ENCODE results near the gene RAB12. TPM values are rescaled to one million over a fixed set of nuclear protein-coding genes. Genes with fewer than 3 reads are reported as not detected.
A peak's percentile ranks its signal among the peaks of the same experiment; 100 is the strongest.
"Not testable (repeated sequence)": the region's sequence is repeated elsewhere in the genome, so short reads cannot be mapped to it uniquely, and the experiment has no call there.

RAB12 gene
- total RNA-seq, 4 donors from 2014 or later, result 21.4 to 37.1 (median 28.4) TPM

- DNase-seq, result no peak
- Histone ChIP-seq H3K27me3 (no peaks in the 10 kb centered on the region), H3K36me3 (no peaks in the 10 kb centered on the region), H3K27ac (peak overlapping the region in 1 of 4 donors; percentile 52), H3K9me3 (no peaks in the 10 kb centered on the region), H3K4me3 (no peak overlapping the region), H3K4me1 (peaks cover 0 to 47% (median 8%) of the 10 kb centered on the region in 4 donors)
- TF ChIP-seq, protein P1, sequence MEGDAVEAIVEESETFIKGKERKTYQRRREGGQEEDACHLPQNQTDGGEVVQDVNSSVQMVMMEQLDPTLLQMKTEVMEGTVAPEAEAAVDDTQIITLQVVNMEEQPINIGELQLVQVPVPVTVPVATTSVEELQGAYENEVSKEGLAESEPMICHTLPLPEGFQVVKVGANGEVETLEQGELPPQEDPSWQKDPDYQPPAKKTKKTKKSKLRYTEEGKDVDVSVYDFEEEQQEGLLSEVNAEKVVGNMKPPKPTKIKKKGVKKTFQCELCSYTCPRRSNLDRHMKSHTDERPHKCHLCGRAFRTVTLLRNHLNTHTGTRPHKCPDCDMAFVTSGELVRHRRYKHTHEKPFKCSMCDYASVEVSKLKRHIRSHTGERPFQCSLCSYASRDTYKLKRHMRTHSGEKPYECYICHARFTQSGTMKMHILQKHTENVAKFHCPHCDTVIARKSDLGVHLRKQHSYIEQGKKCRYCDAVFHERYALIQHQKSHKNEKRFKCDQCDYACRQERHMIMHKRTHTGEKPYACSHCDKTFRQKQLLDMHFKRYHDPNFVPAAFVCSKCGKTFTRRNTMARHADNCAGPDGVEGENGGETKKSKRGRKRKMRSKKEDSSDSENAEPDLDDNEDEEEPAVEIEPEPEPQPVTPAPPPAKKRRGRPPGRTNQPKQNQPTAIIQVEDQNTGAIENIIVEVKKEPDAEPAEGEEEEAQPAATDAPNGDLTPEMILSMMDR (IDR thresholded peaks at IDR 0.05), result no peak
- no peak for TF ChIP-seq POLR2A (IDR thresholded peaks at IDR 0.05)
These were observed 6.8 kb downstream of the RAB12 start for GRCh38 chr18:8616028-8616401.

DNA sequence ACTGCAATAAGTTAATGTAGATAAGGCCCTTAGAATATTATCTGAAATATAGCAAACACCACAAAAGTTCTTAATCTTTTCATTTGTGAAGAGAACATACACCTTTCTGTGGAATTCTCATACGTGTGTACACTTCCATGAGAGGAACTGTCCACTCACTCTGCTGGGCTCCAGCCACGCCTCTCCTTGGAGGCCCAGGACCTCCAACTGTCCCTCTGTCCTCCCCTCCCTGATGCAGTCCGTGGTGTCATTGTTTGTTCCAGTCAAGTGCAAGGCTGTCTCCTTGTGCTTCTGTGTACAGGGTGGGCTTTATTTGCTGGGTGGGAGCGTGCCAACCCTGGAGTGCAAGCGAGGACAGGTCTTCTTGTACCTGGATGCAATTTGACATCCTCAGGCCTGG is 8.7 kb downstream of the RAB12 start:
- Histone ChIP-seq H3K27me3 (no peaks in the 10 kb centered on the region), H3K4me1 (peaks cover 0 to 29% (median 0%) of the 10 kb centered on the region in 4 donors), H3K4me3 (no peak overlapping the region), H3K27ac (no peak overlapping the region), H3K9me3 (no peaks in the 10 kb centered on the region), H3K36me3 (no peaks in the 10 kb centered on the region)
- no peak for TF ChIP-seq POLR2A (IDR thresholded peaks at IDR 0.05)
- TF ChIP-seq, protein P1 (IDR thresholded peaks at IDR 0.05), result no peak
- no peak for DNase-seq

DNA sequence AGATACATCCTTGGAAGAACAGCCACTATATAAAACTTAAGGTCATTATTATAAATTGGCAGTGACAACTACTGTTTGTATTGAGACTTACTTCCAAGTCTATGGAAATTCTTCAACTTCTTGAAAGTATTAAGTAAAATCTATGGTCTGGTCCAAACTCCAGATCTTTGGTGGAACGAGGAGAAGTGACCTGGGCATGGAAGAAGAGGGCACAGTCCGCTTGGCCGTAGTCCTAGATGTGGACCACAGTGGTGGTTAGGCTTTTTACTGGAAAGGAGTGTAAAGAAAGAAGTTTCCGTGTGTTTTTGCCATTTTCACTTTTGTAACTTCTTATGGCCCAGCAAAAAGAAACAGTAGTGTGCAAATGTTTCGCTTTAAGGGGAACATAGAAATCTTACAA is 9.8 kb downstream of the RAB12 start:
- Histone ChIP-seq H3K4me3 (no peak overlapping the region), H3K9me3 (no peaks in the 10 kb centered on the region), H3K27ac (no peak overlapping the region), H3K4me1 (peaks cover 6 to 38% (median 9%) of the 10 kb centered on the region in 4 donors), H3K36me3 (no peaks in the 10 kb centered on the region), H3K27me3 (no peaks in the 10 kb centered on the region)
- no peak for TF ChIP-seq POLR2A (IDR thresholded peaks at IDR 0.05)
- TF ChIP-seq, protein P1 (IDR thresholded peaks at IDR 0.05), result no peak
- DNase-seq, result no peak

GRCh38 chr18:8619835-8620577 is 10.8 kb downstream of the RAB12 start:
- H3K27ac ChIP-seq, result no peak overlapping the region
- H3K9me3 ChIP-seq, result no peaks in the 10 kb centered on the region
- no peak overlapping the region for H3K4me3 ChIP-seq
- TF ChIP-seq POLR2A (IDR thresholded peaks at IDR 0.05), result no peak
- TF ChIP-seq, protein P1 (IDR thresholded peaks at IDR 0.05), result no peak
- H3K27me3 ChIP-seq, result no peaks in the 10 kb centered on the region
- H3K4me1 ChIP-seq, result peaks cover 6 to 32% (median 9%) of the 10 kb centered on the region in 4 donors
- no peak for DNase-seq
- H3K36me3 ChIP-seq, result no peaks in the 10 kb centered on the region

DNA sequence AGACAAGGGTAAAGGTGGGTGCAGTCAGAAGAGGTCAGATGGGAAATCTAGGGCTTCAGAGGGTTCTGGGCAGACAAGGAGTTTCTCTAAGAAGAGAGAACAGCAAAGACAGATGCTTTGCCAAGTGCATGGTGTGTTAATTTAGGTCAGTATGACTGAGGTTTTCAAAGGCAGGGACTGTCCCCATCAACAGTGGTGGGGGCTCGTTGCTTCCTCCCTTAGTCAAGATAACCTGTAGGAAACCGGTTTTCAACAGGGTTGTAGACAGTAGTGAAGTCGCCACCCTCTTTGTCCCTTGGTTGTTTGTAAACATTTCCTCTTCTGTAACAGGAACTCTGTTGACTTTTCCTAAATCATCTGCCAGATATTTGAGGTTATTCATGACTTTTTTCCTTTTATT is 11.6 kb downstream of the RAB12 start:
- Histone ChIP-seq H3K4me3 (no peak overlapping the region), H3K27ac (peak overlapping the region in 1 of 4 donors; percentile 6), H3K36me3 (peaks cover 0 to 6% (median 0%) of the 10 kb centered on the region in 3 donors), H3K4me1 (peaks cover 6 to 25% (median 9%) of the 10 kb centered on the region in 4 donors), H3K27me3 (no peaks in the 10 kb centered on the region), H3K9me3 (no peaks in the 10 kb centered on the region)
- DNase-seq, result no peak
- TF ChIP-seq, protein P1 (IDR thresholded peaks at IDR 0.05), result no peak
- TF ChIP-seq POLR2A (IDR thresholded peaks at IDR 0.05), result no peak

DNA sequence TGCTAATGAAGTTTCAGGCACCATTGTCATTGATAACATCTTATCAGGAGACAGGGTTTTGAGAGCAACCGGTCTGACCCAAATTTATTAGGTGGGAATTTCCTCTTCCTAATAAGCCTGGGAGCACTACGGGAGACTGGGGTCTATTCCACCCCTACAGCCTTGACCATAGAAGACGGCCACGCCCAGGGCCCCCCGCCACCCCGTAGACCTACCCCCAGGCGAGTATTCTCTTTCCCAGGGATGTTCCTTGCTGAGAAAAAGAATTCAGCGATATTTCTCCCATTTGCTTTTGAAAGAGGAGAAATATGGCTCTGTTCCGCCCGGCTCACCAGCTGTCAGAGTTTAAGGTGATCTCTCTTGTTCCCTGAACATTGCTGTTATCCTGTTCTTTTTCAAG is 13.4 kb downstream of the RAB12 start:
- not testable (repeated sequence) for H3K27me3 ChIP-seq, DNase-seq, H3K4me3 ChIP-seq, H3K27ac ChIP-seq, H3K9me3 ChIP-seq
- peaks cover 6 to 16% (median 9%) of the 10 kb centered on the region in 4 donors for H3K4me1 ChIP-seq
- peaks cover 0 to 18% (median 0%) of the 10 kb centered on the region in 3 donors for H3K36me3 ChIP-seq
